Measurements from ENCODE around the gene RAD51B.

Gene RAD51B

DNA sequence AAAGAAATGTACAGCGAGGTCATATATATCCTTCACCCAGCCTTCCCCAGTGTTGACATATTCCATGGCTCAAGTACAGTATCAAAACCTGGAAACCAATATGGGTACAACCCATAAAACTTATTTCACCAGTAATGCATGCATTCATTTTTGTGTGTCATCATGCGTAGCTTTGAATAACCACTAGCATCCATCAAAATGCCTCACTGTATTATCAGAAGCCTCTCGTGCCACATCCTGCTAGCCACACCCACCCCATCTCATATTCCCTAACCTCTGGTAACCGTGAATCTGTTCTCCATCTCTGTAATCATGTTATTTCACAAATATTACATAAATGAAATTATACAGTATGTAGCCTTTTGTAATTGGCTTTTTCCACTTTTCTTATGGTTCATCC lies 314.3 kb downstream of the RAD51B start:
- H3K4me3 Mint-ChIP-seq: no peak overlapping the region
- H3K27ac Mint-ChIP-seq: no peak overlapping the region
- no peaks in the 10 kb centered on the region for H3K36me3 Mint-ChIP-seq (ENCODE audit: low read depth)
- H3K9me3 Mint-ChIP-seq: no peaks in the 10 kb centered on the region
- H3K27me3 Mint-ChIP-seq (ENCODE audit: low read depth): no peaks in the 10 kb centered on the region
- H3K4me1 Mint-ChIP-seq (ENCODE audit: low read depth): no peaks in the 10 kb centered on the region

DNA sequence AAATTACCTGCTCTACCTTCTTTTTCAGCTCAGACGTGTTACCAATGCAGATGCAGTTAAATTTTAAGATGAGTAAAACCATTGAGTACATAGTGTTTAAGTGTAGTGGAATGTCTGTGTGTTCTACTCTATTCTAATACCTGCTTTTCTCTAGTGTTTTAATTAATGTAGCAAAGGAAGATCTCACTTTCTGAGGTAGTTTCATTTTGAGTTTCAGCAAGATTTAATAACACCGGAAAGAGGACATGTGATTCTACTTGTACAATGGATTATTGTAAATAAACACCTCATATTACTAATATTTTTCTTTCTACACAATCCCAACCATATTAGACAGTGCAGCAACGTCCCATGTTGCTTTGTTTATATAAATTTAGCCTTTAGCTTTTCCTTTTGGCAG lies 315.4 kb downstream of the RAD51B start:
- Mint-ChIP-seq H3K4me1 (ENCODE audit: low read depth) (no peaks in the 10 kb centered on the region), H3K9me3 (no peaks in the 10 kb centered on the region), H3K4me3 (no peak overlapping the region), H3K27ac (no peak overlapping the region), H3K27me3 (ENCODE audit: low read depth) (no peaks in the 10 kb centered on the region), H3K36me3 (ENCODE audit: low read depth) (no peaks in the 10 kb centered on the region)

DNA sequence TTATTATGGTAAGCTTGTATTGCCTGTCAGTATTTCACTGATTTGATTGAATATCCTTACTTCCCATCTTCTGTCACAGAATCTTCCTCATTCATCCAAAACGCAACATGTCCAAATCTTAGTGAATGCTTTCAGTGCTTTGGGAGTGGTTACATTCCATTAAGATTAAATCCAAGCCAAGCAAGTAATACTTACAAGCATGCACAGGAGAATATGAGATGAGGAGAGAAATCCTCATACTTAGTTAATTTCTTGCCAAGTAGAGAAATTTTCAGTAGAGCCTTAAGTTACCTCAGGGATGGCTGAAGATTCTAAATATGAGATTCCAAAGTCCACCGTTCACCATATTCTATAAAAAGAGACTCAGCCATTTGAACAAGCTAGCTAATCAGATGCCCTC lies 316.0 kb downstream of the RAD51B start:
- no peaks in the 10 kb centered on the region for H3K9me3 Mint-ChIP-seq
- H3K27me3 Mint-ChIP-seq (ENCODE audit: low read depth): no peaks in the 10 kb centered on the region
- no peaks in the 10 kb centered on the region for H3K4me1 Mint-ChIP-seq (ENCODE audit: low read depth)
- H3K27ac Mint-ChIP-seq: no peak overlapping the region
- H3K4me3 Mint-ChIP-seq: no peak overlapping the region
- no peaks in the 10 kb centered on the region for H3K36me3 Mint-ChIP-seq (ENCODE audit: low read depth)

DNA sequence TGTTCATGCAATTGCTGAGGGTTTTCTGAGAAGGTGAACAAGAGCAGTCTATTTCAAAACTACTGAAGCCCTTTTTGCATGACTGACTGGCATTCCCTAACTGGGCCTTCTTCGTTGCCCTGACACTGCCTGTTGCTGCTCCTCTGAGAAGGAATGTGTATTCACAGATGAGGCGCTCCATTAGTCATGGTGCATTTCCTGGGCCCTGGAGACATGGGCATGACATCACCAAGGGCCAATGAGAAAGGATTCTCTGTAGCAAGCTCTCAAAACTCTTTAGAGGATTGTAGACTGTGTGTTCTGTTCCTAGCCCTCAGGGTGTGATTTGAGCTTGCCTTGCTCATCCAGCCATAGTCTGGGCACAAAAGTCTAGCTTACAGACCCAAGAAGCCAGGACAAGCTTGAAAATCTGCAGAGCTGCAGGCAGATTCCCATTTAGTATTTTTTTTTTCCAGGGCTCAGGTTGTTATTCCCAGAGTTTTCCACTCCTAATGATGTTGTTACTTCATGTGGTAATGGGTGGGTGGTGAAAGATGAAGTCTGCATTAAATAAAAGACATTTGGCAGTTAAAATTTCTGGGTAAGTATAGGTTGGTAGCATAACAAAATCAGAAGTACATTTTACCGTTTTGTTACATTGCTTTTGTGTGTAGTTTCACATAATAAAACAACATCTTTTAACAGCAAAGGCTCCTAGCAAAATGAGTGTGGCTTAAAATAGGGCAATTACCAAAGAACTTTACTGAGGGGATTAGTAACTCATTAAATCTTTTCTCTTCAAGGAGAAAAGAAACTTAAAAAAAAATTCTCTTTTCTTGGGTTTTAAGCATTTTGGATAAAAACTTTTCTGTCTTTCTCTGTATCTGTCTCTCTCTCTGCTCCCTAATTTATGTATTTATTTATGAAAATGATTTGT lies 318.4 kb downstream of the RAD51B start:
- no peaks in the 10 kb centered on the region for H3K27me3 Mint-ChIP-seq (ENCODE audit: low read depth)
- H3K27ac Mint-ChIP-seq: no peak overlapping the region
- H3K4me1 Mint-ChIP-seq (ENCODE audit: low read depth): no peaks in the 10 kb centered on the region

DNA sequence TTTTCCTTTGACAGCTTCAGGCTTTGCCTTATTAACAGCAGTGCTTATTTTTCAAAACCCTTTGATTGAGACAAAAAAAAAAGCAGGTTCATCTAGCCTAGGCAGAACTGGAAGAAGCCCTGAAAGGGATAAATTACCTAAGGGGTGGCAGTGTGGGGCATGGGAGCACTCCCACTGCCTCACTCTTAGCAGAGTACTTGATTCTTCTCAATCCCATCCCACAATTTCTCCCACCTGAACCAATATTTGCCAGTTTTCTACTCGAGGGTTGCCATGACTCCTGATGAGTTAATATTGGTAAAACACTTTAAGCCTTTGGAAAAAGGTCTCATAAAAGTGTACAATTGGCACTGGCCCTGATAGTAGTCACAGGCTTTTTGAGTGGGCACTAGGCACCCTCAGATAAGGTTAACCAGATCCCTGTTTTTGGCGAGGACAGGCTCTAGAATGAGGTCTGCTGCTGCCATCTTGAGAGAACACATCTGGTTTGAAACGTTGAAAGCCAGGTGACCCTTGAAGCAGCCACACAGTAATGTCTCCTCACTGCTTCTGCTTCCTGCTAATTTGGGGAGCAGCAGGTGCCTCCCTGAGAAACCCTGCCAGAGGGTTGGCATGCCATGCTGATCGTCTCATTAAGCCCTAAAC lies 320.0 kb downstream of the RAD51B start:
- no peak overlapping the region for H3K4me3 Mint-ChIP-seq
- no peaks in the 10 kb centered on the region for H3K27me3 Mint-ChIP-seq (ENCODE audit: low read depth)
- no peaks in the 10 kb centered on the region for H3K36me3 Mint-ChIP-seq (ENCODE audit: low read depth)
- H3K9me3 Mint-ChIP-seq: no peaks in the 10 kb centered on the region
- no peaks in the 10 kb centered on the region for H3K4me1 Mint-ChIP-seq (ENCODE audit: low read depth)
- H3K27ac Mint-ChIP-seq: no peak overlapping the region

More for the DNA sequence above, 318.4 kb downstream of the RAD51B start:
- Mint-ChIP-seq H3K9me3 (no peaks in the 10 kb centered on the region), H3K36me3 (ENCODE audit: low read depth) (no peaks in the 10 kb centered on the region), H3K4me3 (no peak overlapping the region)

DNA sequence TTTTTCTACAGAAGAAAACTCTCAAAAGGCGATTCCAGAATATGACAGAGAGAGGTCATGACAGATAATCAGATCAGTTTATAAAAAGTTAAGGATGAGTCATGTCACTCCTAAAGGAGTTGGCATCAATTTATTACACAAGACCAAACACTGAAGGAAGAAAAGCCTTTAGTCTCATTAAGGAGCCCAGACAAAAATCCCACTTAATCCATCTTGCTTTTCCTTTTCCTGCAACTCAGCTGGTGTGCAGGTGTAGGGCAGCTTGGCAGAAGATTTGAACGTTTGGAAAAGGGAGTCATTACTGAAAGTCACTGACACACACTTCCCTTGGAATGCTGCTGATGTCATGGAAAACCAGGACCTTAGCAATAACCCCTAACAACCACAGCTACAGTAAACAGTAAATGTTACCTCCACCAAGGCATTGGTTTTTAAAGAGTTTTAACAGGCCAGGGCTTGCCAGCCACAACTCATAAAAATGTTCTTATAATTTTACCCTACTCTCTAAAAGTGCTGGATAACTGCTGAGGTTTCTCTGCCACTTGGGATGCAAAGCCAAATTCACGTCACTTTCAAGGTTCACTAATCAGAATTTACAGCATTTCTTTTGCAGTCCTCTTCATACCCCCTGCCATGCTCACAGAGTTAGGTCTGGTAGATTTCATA lies 320.6 kb downstream of the RAD51B start:
- Mint-ChIP-seq H3K27me3 (ENCODE audit: low read depth) (no peaks in the 10 kb centered on the region), H3K27ac (no peak overlapping the region), H3K4me3 (no peak overlapping the region)

DNA sequence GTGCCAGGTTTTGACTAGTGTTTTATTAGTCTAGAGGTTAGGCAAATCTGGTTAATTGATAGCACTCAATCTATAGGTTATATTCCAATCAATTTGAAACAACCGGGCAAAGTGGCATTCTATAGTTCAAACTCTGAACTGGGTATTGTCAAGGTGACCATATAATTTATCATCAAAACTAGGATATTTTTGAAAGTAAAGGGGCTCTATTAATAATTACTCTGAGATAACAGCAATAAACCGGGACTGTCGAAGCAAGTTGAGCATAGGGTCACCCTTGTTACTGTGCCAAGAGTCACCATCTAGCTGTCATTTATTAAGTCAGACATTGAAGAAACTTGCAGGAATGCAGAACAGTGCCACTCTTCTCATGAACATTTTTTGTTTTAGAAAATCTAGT lies 321.2 kb downstream of the RAD51B start:
- H3K4me1 Mint-ChIP-seq (ENCODE audit: low read depth): no peaks in the 10 kb centered on the region
- H3K9me3 Mint-ChIP-seq: no peaks in the 10 kb centered on the region
- H3K27me3 Mint-ChIP-seq (ENCODE audit: low read depth): no peaks in the 10 kb centered on the region
- no peak overlapping the region for H3K4me3 Mint-ChIP-seq
- no peak overlapping the region for H3K27ac Mint-ChIP-seq
- no peaks in the 10 kb centered on the region for H3K36me3 Mint-ChIP-seq (ENCODE audit: low read depth)

More for the DNA sequence above, 320.6 kb downstream of the RAD51B start:
- Mint-ChIP-seq H3K9me3 (no peaks in the 10 kb centered on the region), H3K36me3 (ENCODE audit: low read depth) (no peaks in the 10 kb centered on the region), H3K4me1 (ENCODE audit: low read depth) (no peaks in the 10 kb centered on the region)

DNA sequence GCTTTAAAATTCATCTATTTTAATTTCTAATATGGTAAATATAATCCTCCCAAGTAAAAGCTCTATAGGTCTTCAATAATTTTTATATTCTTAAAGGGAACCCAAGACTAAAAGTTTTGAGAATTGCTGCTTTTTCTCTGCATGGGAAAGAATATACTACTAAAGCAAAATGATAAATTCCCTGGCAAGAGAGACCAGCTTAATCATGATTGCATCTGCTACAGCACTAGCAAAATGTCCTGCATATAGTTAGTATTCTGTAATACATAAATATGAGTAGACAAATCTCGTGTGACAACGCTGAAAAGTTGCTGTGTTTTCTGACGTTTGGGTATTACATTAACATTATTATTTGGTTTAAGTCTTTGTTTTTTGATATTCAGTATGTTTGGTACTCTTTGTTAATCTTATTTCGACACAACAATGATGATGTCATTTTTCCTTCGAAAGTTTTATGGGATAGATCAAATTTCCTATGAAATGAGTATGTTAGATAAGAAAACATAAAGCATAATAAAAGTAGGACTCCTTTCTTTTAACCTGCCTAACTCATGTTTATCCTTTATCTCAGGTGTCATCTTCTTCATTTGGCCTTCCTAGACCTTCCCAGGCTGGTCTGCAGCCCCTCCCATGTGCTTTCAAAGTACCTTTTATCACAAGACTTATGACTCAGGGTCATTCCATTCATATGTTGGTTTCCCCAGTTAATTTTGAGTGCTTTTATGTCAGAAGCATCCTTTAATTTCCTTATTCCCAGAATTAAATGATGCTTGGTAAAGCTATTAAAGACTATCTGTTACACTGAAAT lies 321.9 kb downstream of the RAD51B start:
- H3K36me3 Mint-ChIP-seq (ENCODE audit: low read depth): no peaks in the 10 kb centered on the region
- no peak overlapping the region for H3K4me3 Mint-ChIP-seq

DNA sequence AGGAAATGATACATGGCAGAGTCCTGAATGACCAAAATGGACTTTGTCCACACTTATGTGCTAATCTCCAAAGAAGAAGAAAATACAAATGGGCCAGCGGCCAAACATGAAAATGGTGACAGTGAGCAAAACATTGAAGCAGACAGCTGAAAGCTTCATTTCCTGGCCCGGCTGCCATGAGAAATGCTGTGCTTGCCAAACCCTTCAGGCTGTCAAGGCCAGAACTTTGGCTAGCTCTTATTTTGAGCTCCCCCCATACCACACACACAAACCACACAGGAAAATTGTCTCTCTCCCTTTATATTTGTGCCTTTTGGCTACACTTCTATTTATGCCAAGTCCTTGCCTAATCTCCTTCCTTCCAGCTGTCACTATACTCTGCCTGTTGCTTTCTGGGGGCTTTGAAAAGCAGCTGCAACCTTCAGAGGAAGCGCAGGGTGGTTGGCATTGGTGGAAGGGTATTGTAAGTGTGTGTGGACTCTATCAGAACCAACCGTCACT lies 323.8 kb downstream of the RAD51B start:
- Mint-ChIP-seq H3K4me3 (no peak overlapping the region), H3K9me3 (peaks cover 14% of the 10 kb centered on the region), H3K27ac (no peak overlapping the region), H3K27me3 (ENCODE audit: low read depth) (no peaks in the 10 kb centered on the region), H3K4me1 (ENCODE audit: low read depth) (no peaks in the 10 kb centered on the region), H3K36me3 (ENCODE audit: low read depth) (no peaks in the 10 kb centered on the region)

More for the DNA sequence above, 321.9 kb downstream of the RAD51B start:
- no peaks in the 10 kb centered on the region for H3K27me3 Mint-ChIP-seq (ENCODE audit: low read depth)
- H3K4me1 Mint-ChIP-seq (ENCODE audit: low read depth): no peaks in the 10 kb centered on the region
- H3K9me3 Mint-ChIP-seq: peaks cover 2% of the 10 kb centered on the region
- H3K27ac Mint-ChIP-seq: no peak overlapping the region

DNA sequence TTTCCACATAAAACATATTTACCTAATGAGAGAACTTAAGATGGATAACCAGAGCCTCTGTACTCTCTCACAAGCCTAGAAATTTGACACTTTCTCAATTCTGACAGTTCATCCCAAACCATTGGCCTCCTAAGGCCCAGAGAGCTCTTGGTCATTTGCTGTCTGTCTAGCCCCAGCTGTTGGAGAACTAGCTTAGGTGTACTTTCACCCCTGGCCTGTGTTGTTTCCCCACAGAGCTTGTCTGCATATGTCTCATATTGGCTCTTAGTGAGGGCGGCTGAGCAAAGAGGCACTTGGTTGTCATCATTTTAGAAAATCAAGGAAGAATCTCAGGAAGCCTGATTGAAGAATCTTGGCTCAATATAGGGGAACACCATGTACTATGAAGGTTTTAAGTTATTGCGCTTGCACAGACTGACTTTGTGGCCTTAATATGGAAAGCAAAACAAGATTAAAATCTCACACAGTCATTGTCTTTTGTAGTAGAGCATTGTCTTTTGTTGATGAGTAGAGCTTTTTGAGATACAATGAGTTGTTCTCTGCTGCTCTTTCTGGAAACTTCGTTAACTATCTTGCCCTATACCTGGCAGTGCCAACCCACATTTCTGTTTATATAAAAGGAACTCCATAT lies 324.6 kb downstream of the RAD51B start:
- H3K4me3 Mint-ChIP-seq: no peak overlapping the region

DNA sequence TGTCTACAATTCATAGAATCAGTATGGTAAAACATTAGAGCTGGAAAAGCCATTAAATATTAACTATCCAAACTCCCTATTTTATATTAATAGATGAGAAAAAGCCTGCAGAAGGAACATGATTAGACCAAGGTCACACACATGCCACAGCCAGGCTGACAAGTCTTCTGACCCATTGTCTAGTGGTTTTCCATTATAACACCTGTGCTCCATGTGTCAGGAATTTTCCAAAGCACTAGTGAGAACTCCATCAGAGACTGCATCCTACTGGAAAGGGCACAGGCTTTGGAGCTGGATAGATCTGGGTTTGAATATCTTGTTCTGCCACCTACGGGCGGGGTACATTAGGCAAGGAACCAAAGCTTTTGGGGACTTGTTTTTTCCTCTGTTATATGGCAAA lies 325.5 kb downstream of the RAD51B start:
- Mint-ChIP-seq H3K4me1 (ENCODE audit: low read depth) (no peaks in the 10 kb centered on the region), H3K9me3 (peaks cover 25% of the 10 kb centered on the region), H3K4me3 (no peak overlapping the region), H3K27ac (no peak overlapping the region), H3K36me3 (ENCODE audit: low read depth) (no peaks in the 10 kb centered on the region), H3K27me3 (ENCODE audit: low read depth) (no peaks in the 10 kb centered on the region)

More for the DNA sequence above, 324.6 kb downstream of the RAD51B start:
- no peaks in the 10 kb centered on the region for H3K4me1 Mint-ChIP-seq (ENCODE audit: low read depth)
- peaks cover 22% of the 10 kb centered on the region for H3K9me3 Mint-ChIP-seq
- no peaks in the 10 kb centered on the region for H3K36me3 Mint-ChIP-seq (ENCODE audit: low read depth)
- H3K27me3 Mint-ChIP-seq (ENCODE audit: low read depth): no peaks in the 10 kb centered on the region
- no peak overlapping the region for H3K27ac Mint-ChIP-seq

DNA sequence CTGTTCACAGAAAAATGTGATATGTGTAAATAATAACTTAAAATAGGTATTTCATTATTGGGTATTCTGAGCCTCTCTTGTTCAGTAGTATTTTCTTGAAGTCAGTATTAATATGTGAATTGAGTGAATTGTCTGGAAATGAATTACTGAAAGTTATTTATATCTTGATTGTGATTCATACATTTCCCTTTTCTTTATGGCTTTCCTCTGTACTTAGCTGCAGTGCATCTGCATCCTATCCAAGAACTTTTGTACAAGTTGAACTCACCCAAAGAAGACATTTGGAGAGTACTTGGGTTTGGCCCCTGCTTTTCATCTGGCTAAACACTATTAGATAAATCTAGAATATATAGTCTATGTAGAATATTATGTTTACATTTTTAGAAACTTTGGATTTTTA lies 326.0 kb downstream of the RAD51B start:
- Mint-ChIP-seq H3K27me3 (ENCODE audit: low read depth) (no peaks in the 10 kb centered on the region), H3K9me3 (peaks cover 29% of the 10 kb centered on the region), H3K4me1 (ENCODE audit: low read depth) (no peaks in the 10 kb centered on the region), H3K36me3 (ENCODE audit: low read depth) (no peaks in the 10 kb centered on the region), H3K4me3 (no peak overlapping the region), H3K27ac (no peak overlapping the region)

DNA sequence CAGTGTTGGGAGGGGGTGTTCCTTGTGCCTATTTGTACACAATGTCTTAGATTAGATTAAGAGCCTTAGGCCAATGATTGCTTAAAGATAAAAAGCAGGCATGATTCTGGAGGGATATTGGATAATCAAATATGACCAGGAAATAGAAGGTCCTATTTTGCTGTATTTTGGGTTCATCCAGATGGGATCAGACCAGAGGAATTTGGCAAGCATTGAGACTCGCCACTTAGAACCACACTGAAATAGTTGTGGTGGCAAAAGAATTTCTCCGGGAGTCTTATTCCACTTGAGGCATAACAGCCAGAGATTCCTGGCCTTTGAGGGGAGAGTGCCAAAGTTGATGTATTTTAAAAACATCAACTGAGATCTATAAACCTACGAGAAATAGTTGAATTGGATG lies 327.2 kb downstream of the RAD51B start:
- Mint-ChIP-seq H3K4me3 (no peak overlapping the region), H3K4me1 (ENCODE audit: low read depth) (no peaks in the 10 kb centered on the region), H3K27me3 (ENCODE audit: low read depth) (no peaks in the 10 kb centered on the region), H3K36me3 (ENCODE audit: low read depth) (no peaks in the 10 kb centered on the region), H3K9me3 (peaks cover 40% of the 10 kb centered on the region), H3K27ac (no peak overlapping the region)

DNA sequence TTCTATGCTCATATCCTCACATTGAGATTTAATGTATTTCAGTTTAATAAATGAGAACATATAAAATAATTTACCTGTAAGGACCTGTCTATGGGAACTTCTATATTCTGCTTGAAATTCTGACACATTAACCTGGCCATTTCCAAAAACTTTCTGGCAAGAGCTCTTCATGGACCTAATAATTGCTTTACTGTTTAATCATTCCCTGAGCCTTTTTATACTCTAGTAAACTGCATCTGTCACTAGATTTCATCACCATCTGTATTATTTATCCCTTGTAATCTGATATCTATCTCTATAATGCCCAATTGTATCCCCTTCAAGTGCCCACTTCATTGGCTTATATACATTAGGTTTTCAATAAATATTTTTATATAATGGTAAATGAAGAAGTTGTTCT lies 327.7 kb downstream of the RAD51B start:
- Mint-ChIP-seq H3K36me3 (ENCODE audit: low read depth) (no peaks in the 10 kb centered on the region), H3K4me1 (ENCODE audit: low read depth) (no peaks in the 10 kb centered on the region), H3K4me3 (no peak overlapping the region), H3K9me3 (peaks cover 43% of the 10 kb centered on the region), H3K27me3 (ENCODE audit: low read depth) (no peaks in the 10 kb centered on the region), H3K27ac (no peak overlapping the region)

All from T-helper 1 cell treated with Interleukin-12 subunit alpha and Interleukin-12 subunit beta and Interleukin-4 antibody, amounts not matched to agents 30 μg/mL and 1 μg/mL, for 36 hours (primary cell).